Measurements from ENCODE around the gene SPDYE1. TPM values are rescaled to one million over a fixed set of nuclear protein-coding genes. Genes with fewer than 3 reads are reported as not detected.

Gene SPDYE1
- total RNA-seq, 4 donors from 2014 or later = not detected

GRCh38 chr7:44050121-44050914, 52.6 kb downstream of the SPDYE1 start:
- H3K9me3 ChIP-seq = no peaks in the 10 kb centered on the region
- TF ChIP-seq, protein P1, sequence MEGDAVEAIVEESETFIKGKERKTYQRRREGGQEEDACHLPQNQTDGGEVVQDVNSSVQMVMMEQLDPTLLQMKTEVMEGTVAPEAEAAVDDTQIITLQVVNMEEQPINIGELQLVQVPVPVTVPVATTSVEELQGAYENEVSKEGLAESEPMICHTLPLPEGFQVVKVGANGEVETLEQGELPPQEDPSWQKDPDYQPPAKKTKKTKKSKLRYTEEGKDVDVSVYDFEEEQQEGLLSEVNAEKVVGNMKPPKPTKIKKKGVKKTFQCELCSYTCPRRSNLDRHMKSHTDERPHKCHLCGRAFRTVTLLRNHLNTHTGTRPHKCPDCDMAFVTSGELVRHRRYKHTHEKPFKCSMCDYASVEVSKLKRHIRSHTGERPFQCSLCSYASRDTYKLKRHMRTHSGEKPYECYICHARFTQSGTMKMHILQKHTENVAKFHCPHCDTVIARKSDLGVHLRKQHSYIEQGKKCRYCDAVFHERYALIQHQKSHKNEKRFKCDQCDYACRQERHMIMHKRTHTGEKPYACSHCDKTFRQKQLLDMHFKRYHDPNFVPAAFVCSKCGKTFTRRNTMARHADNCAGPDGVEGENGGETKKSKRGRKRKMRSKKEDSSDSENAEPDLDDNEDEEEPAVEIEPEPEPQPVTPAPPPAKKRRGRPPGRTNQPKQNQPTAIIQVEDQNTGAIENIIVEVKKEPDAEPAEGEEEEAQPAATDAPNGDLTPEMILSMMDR (IDR thresholded peaks at IDR 0.05) = no peak
- no peak for TF ChIP-seq POLR2A (IDR thresholded peaks at IDR 0.05)
- no peaks in the 10 kb centered on the region for H3K27me3 ChIP-seq
- H3K36me3 ChIP-seq = peaks cover 32 to 46% of the 10 kb centered on the region in 2 donors
- 90 to 94% methylated on average over 9 to 14 of the region's 14 CpGs for WGBS, 2 donors
- no peak overlapping the region for H3K4me3 ChIP-seq (replicated peaks in 1 of 3)
- H3K4me1 ChIP-seq = peaks cover 6 to 12% of the 10 kb centered on the region in 2 donors
- H3K27ac ChIP-seq = no peak overlapping the region
- intact Hi-C loops (cut with DNase I) = no loop called here
- DNase-seq = no peak

- Histone ChIP-seq H3K4me1 (peaks cover 0 to 6% of the 10 kb centered on the region in 2 donors), H3K36me3 (peaks cover 33 to 46% of the 10 kb centered on the region in 2 donors), H3K4me3 (replicated peaks in 1 of 3) (no peak overlapping the region), H3K27me3 (no peaks in the 10 kb centered on the region), H3K9me3 (no peaks in the 10 kb centered on the region), H3K27ac (no peak overlapping the region)
- WGBS, 2 donors = 81 to 85% methylated on average over 8 of the region's 8 CpGs
- TF ChIP-seq POLR2A (IDR thresholded peaks at IDR 0.05) = no peak
- TF ChIP-seq, protein P1 (IDR thresholded peaks at IDR 0.05) = no peak
- DNase-seq = no peak
- intact Hi-C loops (cut with DNase I) = no loop called here
These were observed 53.3 kb downstream of the SPDYE1 start for GRCh38 chr7:44050915-44051560.

DNA sequence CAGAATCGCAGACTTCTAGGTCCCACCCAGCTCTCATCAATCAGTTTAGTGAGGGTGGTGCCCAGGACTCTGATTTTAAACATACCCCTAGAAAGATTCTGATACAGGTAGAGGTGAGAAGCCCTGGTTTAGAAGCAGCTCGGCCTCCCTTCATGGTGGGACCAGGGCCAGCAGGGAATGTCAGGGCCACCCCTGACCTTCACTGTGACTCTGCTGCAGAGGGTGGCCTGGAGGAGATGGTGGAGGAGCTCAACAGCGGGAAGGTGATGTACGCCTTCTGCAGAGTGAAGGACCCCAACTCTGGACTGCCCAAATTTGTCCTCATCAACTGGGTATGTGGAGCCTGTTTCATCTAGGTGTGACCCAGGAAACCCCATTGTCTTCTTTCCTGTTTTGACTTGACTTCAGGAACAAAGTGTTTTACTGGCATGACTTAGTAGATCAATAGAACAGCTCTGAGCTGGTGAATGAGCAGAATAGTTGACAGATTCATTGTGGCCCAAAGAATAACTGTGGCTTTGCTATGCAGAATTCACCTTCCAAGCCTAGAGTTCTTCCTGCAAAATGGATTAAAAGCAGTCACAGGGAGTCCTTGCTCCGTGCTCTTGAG, 54.0 kb downstream of the SPDYE1 start:
- no peak overlapping the region for H3K4me3 ChIP-seq (replicated peaks in 1 of 3)
- no peak overlapping the region for H3K27ac ChIP-seq
- 94 to 100% methylated on average over 5 of the region's 5 CpGs for WGBS, 2 donors
- H3K4me1 ChIP-seq = no peaks in the 10 kb centered on the region
- TF ChIP-seq POLR2A (IDR thresholded peaks at IDR 0.05) = no peak
- TF ChIP-seq, protein P1 (IDR thresholded peaks at IDR 0.05) = no peak
- intact Hi-C loops (cut with DNase I) = no loop called here
- peaks cover 40 to 47% of the 10 kb centered on the region in 2 donors for H3K36me3 ChIP-seq
- DNase-seq = no peak
- H3K9me3 ChIP-seq = no peaks in the 10 kb centered on the region
- H3K27me3 ChIP-seq = no peaks in the 10 kb centered on the region

DNA sequence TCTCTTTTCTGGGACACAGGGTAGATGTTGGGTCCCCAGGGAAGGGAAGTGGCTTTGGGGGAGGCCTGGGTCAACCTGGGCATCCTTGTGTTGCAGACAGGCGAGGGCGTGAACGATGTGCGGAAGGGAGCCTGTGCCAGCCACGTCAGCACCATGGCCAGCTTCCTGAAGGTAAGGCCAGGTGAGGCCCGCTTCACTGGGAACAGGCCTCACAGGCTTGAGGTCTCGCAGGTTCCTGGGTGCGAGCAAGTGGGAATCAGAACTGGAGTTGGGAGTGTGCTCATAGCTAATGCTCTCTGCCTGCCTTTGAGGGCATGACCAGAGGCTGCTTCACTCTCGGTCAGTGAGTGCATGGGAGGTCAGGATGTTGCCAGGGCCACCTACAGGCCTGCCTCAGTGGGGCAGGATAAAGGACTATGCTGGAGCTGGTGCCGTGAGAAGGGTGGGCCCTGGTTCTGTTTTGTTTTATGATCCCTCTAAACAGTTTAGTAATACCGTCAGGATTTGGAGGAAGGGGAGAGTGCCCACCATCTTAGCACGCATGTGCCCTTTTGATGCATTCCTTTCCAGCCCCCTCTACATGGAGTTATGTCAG, 55.2 kb downstream of the SPDYE1 start:
- TF ChIP-seq, protein P1 (IDR thresholded peaks at IDR 0.05) = no peak
- no peak for TF ChIP-seq POLR2A (IDR thresholded peaks at IDR 0.05)
- Histone ChIP-seq H3K27ac (no peak overlapping the region), H3K4me3 (replicated peaks in 1 of 3) (no peak overlapping the region), H3K9me3 (no peaks in the 10 kb centered on the region), H3K36me3 (peaks cover 52 to 58% of the 10 kb centered on the region in 2 donors), H3K4me1 (no peaks in the 10 kb centered on the region), H3K27me3 (no peaks in the 10 kb centered on the region)
- intact Hi-C loops (cut with DNase I) = no loop called here
- WGBS, 2 donors = 89 to 94% methylated on average over 12 of the region's 12 CpGs
- no peak for DNase-seq
